SH-SY5Y (cell line): Measurements from ENCODE around the gene CIITA.

Experiments used
- GATA2 ChIP-seq: IDR thresholded peaks from 2 replicates; pipeline ENCODE4 v1.6.1; 2011; ENCODE audit warnings: mild to moderate bottlenecking, low read depth, low read length
- GATA3 ChIP-seq: IDR thresholded peaks from 2 replicates; pipeline ENCODE4 v1.6.1; 2011; ENCODE audit warnings: low read depth, mild to moderate bottlenecking, low read length, moderate library complexity

DNA sequence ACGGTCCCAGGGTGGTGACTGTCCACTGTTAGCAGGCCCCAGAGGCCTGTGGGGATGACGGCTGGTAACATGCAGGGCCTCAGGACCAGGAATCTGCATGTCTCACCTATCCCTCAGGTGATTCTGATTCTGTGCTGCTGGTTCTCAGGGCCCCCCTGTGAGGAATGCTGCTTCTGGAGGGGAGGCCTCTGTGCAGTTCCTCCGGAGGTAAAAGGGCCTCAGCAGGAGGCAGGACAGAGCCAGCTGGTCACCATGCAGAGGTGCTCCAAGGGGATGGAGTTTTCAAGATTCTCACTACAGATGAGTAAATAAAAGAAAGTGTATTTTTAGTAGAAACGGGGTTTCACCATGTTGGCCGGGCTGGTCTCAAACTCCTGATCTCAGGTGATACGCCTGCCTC, 101.1 kb downstream of the CIITA start:
- TF ChIP-seq GATA3: no peak
- TF ChIP-seq GATA2: no peak
